T-helper 2 cell treated with Interferon-gamma antibody and Interleukin-4, amounts not matched to agents 5 μg/mL and 100 μg/mL, for 36 hours (primary cell): ENCODE data around the gene FHL3.

Experiments
- DNase-seq: peaks from one replicate; pipeline ENCODE4 v3.0.0; 2021; ENCODE audit warnings: low spot score
- H3K27ac Mint-ChIP-seq: one replicate; pipeline ENCODE4 v1.8.0; 2021; ENCODE audit warnings: mild to moderate bottlenecking, mixed read lengths
- H3K27me3 Mint-ChIP-seq: one replicate; pipeline ENCODE4 v1.8.0; 2021; ENCODE audit warnings: low read depth, mixed read lengths
- H3K36me3 Mint-ChIP-seq: one replicate; pipeline ENCODE4 v1.8.0; 2021; ENCODE audit warnings: low read depth, mixed read lengths
- H3K4me1 Mint-ChIP-seq: one replicate; pipeline ENCODE4 v1.8.0; 2021; ENCODE audit warnings: low read depth, mixed read lengths
- H3K4me3 Mint-ChIP-seq: one replicate; pipeline ENCODE4 v1.8.0; 2022; ENCODE audit warnings: mild to moderate bottlenecking, moderate library complexity, mixed read lengths
- H3K9me3 Mint-ChIP-seq: one replicate; pipeline ENCODE4 v1.8.0; 2021; ENCODE audit warnings: mixed read lengths

The FHL3 gene

GRCh38 chr1:37958690-37959089, 46.6 kb downstream of the FHL3 start:
- H3K36me3 Mint-ChIP-seq: peaks cover 29% of the 10 kb centered on the region
- no peaks in the 10 kb centered on the region for H3K4me1 Mint-ChIP-seq
- DNase-seq: no peak
- H3K4me3 Mint-ChIP-seq: no peak overlapping the region
- H3K27me3 Mint-ChIP-seq: no peaks in the 10 kb centered on the region
- no peaks in the 10 kb centered on the region for H3K9me3 Mint-ChIP-seq
- no peak overlapping the region for H3K27ac Mint-ChIP-seq

DNA sequence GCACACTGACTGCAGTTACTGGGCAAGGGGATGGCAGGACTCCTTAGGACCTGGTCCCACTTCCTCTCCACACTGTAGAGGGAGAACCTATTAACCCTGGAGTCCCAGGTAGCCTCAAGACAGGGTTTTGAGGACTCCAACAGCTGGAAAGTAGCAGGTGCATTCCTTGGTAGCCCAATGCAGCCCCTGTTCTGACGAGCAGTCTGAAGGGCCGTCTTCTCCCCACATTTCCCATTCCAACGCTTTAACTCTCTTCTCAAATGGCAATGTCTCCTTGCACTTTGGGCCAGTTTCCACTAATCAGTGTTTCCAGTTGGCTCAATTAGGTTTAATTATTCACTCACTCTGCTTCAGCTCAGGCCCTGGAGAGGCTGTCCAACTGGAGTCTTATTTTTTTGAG, 49.6 kb downstream of the FHL3 start:
- no peaks in the 10 kb centered on the region for H3K9me3 Mint-ChIP-seq
- no peak overlapping the region for H3K4me3 Mint-ChIP-seq
- no peak for DNase-seq
- H3K36me3 Mint-ChIP-seq: peaks cover 20% of the 10 kb centered on the region
- peaks cover 5% of the 10 kb centered on the region for H3K4me1 Mint-ChIP-seq
- H3K27me3 Mint-ChIP-seq: no peaks in the 10 kb centered on the region
- H3K27ac Mint-ChIP-seq: no peak overlapping the region

DNA sequence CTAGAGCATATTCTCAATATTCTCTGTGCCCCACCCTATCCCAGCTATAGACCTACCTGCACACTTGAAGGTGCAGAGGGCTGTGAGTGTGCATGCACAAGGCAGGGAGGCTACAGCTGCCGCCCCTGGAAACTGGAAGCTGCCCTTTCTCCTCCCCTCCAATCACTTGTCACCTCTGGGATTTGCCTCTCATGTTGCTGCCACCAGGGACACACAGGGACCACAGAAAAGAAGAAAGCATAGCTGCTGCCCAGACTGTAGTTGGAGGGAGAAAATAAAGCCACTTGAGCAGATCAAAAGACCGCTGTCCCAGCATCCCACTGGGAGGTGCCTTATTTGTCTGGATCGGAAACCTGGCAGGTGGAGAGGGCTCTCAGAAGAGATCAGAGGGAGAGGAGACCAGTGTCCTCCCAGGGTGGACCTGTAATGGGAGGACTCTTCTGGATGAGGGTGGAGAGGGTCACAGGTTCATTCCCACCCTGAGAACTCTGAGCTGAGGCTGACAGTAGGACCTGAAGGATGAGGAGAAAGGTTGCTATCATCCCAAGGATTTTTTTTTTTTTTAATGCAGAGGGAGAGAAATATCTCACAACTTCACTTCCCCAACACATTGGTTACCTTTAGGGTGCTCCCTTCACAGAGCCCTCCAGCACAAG, 50.9 kb downstream of the FHL3 start:
- no peak overlapping the region for H3K4me3 Mint-ChIP-seq
- peaks cover 5% of the 10 kb centered on the region for H3K4me1 Mint-ChIP-seq
- no peak for DNase-seq
- H3K27ac Mint-ChIP-seq: no peak overlapping the region
- H3K27me3 Mint-ChIP-seq: no peaks in the 10 kb centered on the region
- H3K9me3 Mint-ChIP-seq: no peaks in the 10 kb centered on the region
- peaks cover 14% of the 10 kb centered on the region for H3K36me3 Mint-ChIP-seq

- Mint-ChIP-seq H3K27ac (no peak overlapping the region), H3K36me3 (peaks cover 7% of the 10 kb centered on the region), H3K4me3 (no peak overlapping the region), H3K27me3 (no peaks in the 10 kb centered on the region), H3K9me3 (no peaks in the 10 kb centered on the region), H3K4me1 (peaks cover 5% of the 10 kb centered on the region)
- DNase-seq: no peak
These were observed 52.6 kb downstream of the FHL3 start for GRCh38 chr1:37952738-37953137.

- H3K4me1 Mint-ChIP-seq: peaks cover 11% of the 10 kb centered on the region
- H3K9me3 Mint-ChIP-seq: no peaks in the 10 kb centered on the region
- H3K4me3 Mint-ChIP-seq: no peak overlapping the region
- H3K36me3 Mint-ChIP-seq: peaks cover 4% of the 10 kb centered on the region
- H3K27ac Mint-ChIP-seq: no peak overlapping the region
- DNase-seq: no peak
- H3K27me3 Mint-ChIP-seq: no peaks in the 10 kb centered on the region
These were observed 53.3 kb downstream of the FHL3 start for GRCh38 chr1:37951783-37952624.

GRCh38 chr1:37951041-37951782, 54.1 kb downstream of the FHL3 start:
- Mint-ChIP-seq H3K4me3 (no peak overlapping the region), H3K4me1 (peaks cover 12% of the 10 kb centered on the region), H3K9me3 (no peaks in the 10 kb centered on the region), H3K27me3 (no peaks in the 10 kb centered on the region), H3K36me3 (peaks cover 2% of the 10 kb centered on the region), H3K27ac (no peak overlapping the region)
- DNase-seq: no peak

- Mint-ChIP-seq H3K4me3 (no peak overlapping the region), H3K9me3 (no peaks in the 10 kb centered on the region), H3K27me3 (no peaks in the 10 kb centered on the region), H3K4me1 (peaks cover 15% of the 10 kb centered on the region), H3K36me3 (no peaks in the 10 kb centered on the region), H3K27ac (no peak overlapping the region)
- no peak for DNase-seq
These were observed 55.7 kb downstream of the FHL3 start for GRCh38 chr1:37949524-37950152.

DNA sequence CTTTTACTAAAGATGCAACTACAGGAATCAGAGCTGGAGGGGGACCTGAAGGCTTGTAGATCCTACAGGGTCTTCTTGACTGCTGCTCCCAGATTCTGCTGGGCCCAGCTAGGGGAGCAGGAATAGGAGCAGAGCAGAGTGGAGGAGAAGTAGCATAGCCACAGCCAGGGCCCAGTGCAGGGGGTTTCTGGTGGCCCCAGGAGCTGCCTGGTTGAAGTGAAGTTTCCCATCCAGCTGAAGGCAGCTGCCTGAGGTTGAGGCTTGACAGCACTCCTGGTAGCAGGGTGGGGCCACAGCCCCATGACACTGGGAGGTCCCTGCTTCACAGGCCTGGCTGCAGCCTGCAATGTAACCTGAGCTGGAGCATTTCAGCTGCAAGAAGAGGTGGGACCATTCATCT, 56.5 kb downstream of the FHL3 start:
- Mint-ChIP-seq H3K4me1 (peaks cover 15% of the 10 kb centered on the region), H3K9me3 (no peaks in the 10 kb centered on the region), H3K4me3 (no peak overlapping the region), H3K27me3 (no peaks in the 10 kb centered on the region), H3K27ac (no peak overlapping the region), H3K36me3 (no peaks in the 10 kb centered on the region)
- DNase-seq: no peak

GRCh38 chr1:37948166-37948565, 57.1 kb downstream of the FHL3 start:
- H3K27me3 Mint-ChIP-seq: no peaks in the 10 kb centered on the region
- no peaks in the 10 kb centered on the region for H3K9me3 Mint-ChIP-seq
- peaks cover 15% of the 10 kb centered on the region for H3K4me1 Mint-ChIP-seq
- DNase-seq: no peak
- H3K36me3 Mint-ChIP-seq: peaks cover 1% of the 10 kb centered on the region
- H3K27ac Mint-ChIP-seq: no peak overlapping the region
- no peak overlapping the region for H3K4me3 Mint-ChIP-seq

DNA sequence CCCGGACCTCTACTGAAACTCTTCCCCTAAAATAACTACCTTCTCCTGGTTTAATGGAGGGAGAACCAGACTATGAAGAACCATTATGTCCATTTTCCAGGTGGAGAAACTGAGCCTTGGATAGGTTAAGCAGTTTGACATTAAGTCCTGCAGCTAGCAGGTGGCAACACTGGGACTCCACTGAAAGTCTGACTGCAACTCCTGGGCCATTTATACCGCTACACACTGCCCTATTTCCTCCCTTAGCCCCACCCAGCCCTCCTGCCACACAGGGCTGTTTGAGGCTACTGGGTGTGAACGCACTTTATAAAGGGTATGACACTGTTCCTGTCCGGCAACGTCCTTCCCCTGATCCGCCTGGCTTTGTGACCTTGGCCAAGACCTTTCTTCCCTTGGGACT, 58.0 kb downstream of the FHL3 start:
- Mint-ChIP-seq H3K4me1 (peaks cover 15% of the 10 kb centered on the region), H3K27me3 (no peaks in the 10 kb centered on the region), H3K9me3 (no peaks in the 10 kb centered on the region), H3K4me3 (peak overlapping the region; percentile 90), H3K27ac (peak overlapping the region; percentile 96), H3K36me3 (peaks cover 3% of the 10 kb centered on the region)
- DNase-seq: no peak
